Esophagus muscularis mucosa (tissue), 4 donors: Measurements from ENCODE around the gene COX18.

Experiments used
- CTCF ChIP-seq, 3 experiments: fragments of 200-600 bp in 2 of 3; fragments of 450-650 bp in 1 of 3; sonication (generic) in 2 of 3; IDR thresholded peaks; one replicate each; pipeline ENCODE4 v1.5.1; 2017 to 2019; ENCODE audit warnings: antibody characterized with exemption in 3 of 3, mild to moderate bottlenecking in 2 of 3, moderate library complexity in 1 of 3
- EP300 ChIP-seq: sonication (generic); formaldehyde crosslinking; IDR thresholded peaks from one replicate; pipeline ENCODE4 v1.6.1; 2017; ENCODE audit warnings: antibody characterized with exemption
- POLR2A ChIP-seq: fragments of 450-650 bp; IDR thresholded peaks from one replicate; pipeline ENCODE4 v1.6.1; 2017; ENCODE audit warnings: antibody characterized with exemption, moderate library complexity, mild to moderate bottlenecking, low read depth
- POLR2AphosphoS5 ChIP-seq, 2 donors: sonication (generic); formaldehyde crosslinking; IDR thresholded peaks; one replicate each; pipeline ENCODE4 v1.6.1; 2017; ENCODE audit warnings: antibody characterized with exemption in 2 of 2

- no peak for TF ChIP-seq CTCF (IDR thresholded peaks at IDR 0.05)
- no peak for TF ChIP-seq EP300
- TF ChIP-seq POLR2A: no peak
- TF ChIP-seq POLR2AphosphoS5 (IDR thresholded peaks at IDR 0.05): no peak
Measured at GRCh38 chr4:73005514-73005913, 64.0 kb downstream of the COX18 start.
